HL-60 (cell line): ENCODE measurements around the gene SIGLEC7.

ENCODE experiments used
- POLR2AphosphoS5 ChIP-seq: IDR thresholded peaks from 2 replicates; pipeline ENCODE4 v1.6.1; 2012; ENCODE audit warnings: low read depth
- TF ChIP-seq, protein P1 (sequence below): IDR thresholded peaks from one replicate; pipeline ENCODE4 v1.5.1; 2011; ENCODE audit warnings: low read length, control low read depth, inconsistent platforms; ENCODE audit not compliant: insufficient read depth

DNA sequence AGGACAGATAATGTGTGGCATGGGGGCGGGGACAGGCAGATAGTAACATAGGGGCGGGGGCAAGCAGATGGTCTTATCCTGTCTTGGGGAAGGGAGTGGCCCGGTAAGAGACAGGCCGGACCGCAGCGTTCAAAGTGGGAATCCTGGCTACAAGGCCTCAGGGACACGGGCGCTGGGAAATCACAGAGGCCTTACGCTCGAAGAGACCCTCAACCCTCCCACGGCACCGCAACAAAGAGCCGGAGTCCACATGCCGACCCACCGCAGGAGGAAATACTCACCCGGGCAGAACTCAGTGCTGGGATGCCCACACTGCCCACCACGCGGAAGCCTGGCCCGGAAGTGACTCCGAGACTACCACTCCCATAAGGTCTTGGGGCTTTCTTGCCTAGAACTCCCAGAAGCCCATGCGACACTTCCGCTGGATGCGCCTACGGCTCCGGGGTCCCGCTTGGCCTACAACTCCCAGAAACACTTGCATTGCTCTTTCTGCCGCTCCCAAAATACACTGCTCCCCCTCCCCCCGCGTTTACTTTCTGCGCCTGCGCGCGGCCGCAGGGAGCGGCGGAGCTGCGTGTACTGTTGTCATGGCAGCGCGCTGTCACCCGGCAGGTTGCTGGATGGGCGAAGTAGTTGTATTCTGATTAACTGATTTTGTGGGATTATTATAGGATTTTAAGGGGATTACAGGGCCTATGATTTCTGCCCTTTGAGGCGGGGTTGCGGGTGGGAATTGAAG lies 33.9 kb upstream of the SIGLEC7 start, which contains the start of gene CTU1:
- TF ChIP-seq, protein P1, sequence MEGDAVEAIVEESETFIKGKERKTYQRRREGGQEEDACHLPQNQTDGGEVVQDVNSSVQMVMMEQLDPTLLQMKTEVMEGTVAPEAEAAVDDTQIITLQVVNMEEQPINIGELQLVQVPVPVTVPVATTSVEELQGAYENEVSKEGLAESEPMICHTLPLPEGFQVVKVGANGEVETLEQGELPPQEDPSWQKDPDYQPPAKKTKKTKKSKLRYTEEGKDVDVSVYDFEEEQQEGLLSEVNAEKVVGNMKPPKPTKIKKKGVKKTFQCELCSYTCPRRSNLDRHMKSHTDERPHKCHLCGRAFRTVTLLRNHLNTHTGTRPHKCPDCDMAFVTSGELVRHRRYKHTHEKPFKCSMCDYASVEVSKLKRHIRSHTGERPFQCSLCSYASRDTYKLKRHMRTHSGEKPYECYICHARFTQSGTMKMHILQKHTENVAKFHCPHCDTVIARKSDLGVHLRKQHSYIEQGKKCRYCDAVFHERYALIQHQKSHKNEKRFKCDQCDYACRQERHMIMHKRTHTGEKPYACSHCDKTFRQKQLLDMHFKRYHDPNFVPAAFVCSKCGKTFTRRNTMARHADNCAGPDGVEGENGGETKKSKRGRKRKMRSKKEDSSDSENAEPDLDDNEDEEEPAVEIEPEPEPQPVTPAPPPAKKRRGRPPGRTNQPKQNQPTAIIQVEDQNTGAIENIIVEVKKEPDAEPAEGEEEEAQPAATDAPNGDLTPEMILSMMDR, result no peak
- peak; percentile 78 for TF ChIP-seq POLR2AphosphoS5
